GM20431 (cell line): Measurements from ENCODE around the gene RHBDD2.

Experiments used
- in situ Hi-C: fragments of 300-500 bp; cut with MseI, MboI; formaldehyde crosslinking; loops from one replicate; pipeline ENCODE4 v1.15.0; 2020; ENCODE audit warnings: low sequenced_read_pairs; ENCODE audit not compliant: unreplicated experiment

RHBDD2 gene

DNA sequence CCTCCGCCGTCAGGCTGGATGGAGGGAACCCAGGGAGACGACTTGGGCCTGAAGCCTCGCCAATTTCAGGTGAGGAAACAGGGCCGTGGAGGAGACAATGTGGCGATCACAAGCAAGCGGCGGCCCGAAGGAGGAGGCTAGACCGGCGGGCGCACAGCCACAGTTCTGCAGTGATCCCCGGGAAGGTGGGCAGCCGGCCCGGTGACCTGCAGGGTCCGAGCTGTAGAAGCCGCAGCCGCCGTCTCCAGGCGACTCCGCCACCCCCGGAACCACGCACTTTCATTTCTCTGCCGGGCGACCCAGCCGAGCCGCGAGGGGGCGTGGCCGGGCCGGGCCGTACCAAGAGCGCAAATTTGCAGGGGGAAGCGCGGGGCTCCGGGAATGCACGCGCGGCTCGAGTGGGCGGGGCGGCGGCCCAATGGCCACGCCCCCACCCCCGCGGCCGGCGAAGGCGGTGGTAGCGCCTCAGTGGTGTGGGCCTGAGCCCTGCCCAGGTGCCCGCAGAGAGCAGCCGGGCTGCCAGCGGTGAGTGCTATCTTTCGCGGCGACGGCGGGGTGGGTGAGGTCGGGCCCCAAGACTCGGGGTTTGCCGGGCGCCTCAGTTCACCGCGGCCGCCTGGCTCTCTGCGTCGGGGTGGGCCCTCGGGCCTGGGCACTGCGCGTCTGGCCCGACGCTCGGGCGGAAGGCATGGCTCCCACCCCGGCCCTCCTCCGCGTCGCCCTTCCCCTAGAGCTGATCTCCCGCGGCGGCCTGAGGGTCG, 36.0 kb downstream of the RHBDD2 start, which contains the start of gene POR:
TSS of gene POR (plus strand) at position 501 of the 761 bp plus-strand sequence. CDS start 38,847 bp downstream, outside the sequence.
- in situ Hi-C loops = no loop called here

DNA sequence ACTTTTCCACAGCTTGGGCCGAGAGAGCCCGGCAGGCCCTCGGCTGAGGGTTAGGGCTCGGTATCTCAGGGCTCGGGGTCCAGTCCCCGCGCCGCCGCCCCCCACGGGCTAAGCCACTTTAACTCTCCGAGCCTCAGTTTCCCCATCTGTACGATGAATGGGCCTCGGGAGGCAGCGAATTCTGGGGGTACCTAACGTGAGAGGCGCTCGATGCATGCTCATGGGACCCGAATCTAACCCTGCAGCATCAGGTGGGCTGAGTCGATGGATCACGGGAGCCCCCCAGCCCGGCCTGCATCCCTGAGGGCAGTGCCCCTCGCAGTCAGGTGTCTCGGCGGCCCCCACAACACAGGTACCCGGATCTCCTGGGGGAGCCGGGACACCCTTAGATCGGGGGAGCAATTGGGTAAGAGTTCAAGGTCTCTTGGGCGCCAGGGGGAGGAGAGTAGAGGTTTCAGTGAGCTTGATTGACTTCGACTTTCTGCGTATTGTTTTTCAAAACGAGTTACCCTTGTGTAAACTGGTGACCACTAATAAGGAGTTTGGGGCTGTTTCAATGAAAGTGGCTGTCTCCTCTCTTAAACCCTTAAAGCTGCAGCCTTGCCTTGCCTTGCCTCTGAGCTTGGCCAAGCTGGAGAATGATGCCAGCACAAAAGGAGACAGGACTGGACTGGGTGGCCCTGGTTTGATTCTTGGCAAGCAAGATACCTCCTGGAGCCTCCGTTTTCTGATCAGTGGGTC, 36.8 kb downstream of the RHBDD2 start:
- in situ Hi-C loops = no loop called here

DNA sequence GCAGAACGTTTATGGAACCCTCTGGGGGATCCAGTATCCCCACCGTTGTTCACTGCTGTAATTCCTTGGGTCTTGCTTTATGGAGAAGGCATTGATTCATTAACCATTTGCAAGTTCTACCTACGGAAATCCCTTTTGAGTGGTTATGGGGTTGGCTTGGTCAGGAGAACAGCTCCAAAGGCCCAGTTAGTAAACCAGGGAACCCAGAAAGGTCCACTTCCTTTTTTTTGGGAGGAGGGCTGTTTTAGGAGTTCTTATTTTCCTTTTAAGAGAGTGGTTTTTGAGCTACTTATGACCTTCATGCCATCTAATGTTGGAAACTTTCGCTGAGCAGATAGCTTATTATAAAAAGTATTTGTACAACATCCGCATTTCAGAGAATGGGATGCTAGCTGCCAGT, 37.4 kb downstream of the RHBDD2 start:
- in situ Hi-C loops = no loop called here

DNA sequence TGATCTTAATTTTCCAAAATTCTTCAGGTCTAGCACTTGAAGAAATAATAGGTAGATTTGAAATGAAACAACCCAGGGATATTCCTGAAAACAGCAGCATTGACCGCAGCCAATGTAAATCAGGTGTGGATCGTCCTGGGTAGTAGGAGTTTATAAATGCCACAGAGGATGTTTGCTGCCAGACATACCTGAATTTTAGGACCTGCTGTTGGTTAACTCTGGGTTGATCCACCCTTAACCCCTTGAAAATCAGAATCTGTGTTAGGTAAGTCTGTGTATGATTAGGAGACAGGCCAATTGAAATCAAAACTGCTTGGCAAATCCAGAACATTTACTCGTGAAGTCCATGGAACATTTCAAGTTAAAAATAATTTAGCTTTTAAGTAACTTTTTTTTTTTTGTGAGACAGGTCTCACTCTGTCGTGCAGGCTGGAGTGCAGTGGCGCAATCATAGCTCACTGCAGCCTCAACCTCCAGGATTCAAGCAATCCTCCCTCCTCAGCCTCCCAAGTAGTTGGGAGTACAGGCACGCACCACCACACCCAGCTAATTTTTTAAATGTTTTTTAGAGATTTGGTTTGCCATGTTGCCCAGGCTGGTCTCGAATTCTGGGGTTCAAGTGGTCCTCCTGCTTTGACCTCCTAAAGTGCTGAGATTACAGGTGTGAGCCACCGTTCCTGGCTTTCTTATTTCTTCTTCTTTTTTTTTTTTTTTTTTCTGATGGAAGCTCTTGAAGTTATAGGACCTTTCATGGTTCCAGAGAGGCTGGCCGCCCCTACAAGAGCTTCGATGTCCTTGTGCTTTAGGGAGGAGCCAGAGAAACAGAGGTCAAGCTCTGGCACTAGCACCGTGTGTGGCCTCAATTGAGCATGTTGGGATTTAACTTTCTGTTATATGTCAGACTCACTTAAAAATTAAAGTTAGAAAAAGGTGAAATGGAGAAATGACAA, 38.1 kb downstream of the RHBDD2 start:
- in situ Hi-C loops = no loop called here

DNA sequence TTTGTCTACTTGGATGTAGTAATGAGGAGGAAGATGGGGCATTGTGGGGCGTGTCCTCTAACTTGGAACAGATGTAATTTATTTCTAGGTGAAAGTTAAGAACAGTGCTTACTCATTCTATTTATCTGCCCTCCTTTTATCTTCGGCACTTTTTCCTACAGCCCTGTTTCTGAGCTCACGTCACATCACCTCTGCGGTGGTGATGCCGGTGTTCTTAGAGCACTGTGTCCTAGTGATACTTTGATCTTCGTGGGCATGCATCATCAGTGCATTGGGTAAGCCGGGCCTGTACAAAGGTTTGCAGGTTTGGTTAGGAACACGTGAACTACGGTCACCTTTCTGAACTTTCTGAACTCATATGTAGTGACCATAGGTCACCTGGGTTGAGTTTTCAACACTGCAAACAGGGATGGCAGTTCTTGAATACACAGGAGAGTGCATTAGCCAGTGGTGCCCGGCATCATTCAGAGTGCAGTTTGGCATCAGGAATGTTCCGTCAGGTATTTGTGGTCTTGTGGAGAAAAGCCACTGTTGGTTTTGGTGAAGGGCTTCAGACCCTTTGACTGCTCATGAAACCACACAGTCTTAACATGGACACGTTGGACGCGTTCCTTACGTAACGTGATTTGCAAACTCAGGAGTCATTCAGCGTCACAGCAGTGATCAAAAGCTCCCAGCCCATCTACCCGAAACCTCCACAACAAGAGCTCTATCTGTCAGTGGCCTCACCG, 41.8 kb downstream of the RHBDD2 start:
- in situ Hi-C loops = no loop called here

DNA sequence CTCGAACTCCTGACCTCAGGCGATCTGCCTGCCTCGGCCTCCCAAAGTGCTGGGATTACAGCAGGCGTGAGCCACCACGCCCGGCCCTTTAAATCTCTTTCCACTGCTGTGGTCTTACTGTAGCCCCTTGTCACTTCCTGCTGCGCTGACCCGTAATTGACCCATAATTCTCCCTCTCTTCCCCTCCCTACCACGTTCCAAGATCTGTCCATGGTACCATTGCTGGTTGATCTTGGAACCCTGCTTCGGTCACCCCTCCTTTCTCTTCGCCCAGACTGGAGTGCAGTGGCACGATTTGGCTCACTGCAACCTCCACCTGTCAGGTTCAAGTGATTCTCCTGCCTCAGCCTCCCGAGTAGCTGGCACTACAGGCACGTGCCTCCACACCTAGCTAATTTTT, 42.6 kb downstream of the RHBDD2 start:
- in situ Hi-C loops = no loop called here

DNA sequence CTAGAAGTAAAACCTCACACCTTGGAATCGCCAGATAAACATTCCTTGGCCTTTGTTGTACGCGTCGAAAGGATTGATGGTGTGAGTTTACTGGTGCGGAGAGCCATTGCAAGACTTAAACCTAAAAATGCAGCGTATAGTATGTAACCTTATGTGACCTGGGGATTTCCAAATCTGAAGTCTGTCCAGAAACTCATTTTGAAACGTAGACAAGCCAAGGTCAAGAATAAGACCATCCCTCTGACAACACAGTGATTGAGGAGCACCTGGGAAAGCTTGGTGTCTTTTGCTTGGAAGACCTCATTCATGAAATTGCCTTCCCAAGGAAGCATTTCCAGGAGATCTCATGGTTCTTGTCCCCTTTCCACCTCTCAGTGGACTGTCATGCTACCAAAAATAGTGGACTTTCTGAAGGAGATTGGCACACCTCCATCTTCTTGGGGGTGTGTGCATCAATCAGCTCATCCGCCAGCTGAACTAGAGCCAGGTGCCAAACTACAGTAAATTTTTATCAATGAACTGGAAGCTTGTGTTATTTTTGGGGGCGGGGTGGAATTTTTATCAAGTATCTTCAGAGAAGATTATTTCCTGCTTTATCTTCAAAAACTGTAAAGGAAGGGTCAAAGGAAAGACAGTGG, 44.3 kb downstream of the RHBDD2 start:
- in situ Hi-C loops = no loop called here

DNA sequence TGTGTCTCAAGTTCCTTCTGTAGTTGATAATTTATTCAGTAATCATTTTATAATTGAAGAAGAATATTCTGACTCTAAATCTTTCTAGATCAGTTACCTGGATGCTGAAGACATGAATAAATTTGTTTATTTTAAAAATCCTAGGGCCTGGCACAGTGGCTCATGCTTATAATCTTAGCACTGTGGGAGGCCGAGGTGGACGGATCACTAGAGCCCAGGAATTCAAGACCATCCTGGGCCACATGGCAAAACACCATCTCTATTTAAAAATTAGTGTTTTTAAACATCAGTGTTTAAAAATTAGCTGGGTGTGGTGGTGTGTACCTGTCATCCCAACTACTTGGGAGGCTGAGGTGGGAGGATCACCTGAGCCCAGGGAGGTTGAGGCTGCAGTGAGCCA, 45.4 kb downstream of the RHBDD2 start:
- in situ Hi-C loops = no loop called here

DNA sequence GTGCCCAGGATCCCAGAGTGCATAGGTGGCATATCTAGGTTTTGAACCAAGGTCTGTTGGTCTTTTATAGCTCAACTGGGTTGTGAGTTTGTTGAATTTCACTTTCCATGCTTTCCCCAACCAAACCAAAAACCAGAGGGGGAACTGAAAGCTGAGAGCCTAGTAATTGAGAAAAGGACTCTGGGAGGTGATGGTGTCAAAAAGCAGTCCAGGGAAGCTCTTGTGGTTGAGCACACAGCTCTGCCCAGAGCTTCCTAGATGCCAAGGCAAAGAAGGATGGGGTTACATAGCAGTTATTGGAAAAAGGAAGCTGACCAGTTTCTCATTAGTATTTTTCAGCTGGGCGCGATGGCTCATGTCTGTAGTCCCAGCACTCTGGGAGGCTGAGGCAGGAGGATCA, 46.1 kb downstream of the RHBDD2 start:
- in situ Hi-C loops = no loop called here

DNA sequence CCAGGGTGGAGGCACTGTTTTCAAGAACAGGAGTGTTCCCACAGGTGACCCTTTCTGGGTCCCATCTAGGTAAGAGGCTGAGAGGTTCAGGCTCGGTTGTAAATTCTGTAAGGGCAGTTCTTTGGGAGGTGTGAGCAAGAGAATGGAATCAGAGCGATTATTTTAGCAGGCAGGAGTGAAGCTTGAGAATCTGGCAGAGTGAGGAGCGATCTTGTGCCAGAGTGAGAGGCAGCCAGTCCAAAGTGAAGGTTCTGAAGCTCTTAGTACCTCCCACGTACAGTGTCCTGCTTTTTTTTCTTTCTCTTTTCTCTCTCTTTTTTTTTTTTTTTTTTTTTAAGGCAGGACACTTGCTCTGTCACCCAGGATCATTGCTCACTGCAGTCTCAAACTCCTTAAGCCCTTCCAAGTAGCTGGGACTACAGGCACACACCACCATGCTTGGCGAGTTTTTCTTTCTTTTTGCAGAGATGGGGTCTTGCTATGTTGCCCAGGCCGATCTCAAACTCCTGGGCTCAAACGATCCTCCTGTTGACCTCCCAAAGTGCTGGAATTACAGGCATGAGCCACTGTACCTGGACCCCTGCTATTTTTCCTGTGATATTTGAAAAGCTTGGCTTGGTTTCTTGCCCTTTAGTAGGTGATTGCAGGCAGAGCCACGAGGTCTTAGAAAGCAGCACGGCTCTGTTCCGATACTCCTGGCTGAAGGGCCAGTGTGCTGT, 47.0 kb downstream of the RHBDD2 start:
- in situ Hi-C loops = no loop called here

DNA sequence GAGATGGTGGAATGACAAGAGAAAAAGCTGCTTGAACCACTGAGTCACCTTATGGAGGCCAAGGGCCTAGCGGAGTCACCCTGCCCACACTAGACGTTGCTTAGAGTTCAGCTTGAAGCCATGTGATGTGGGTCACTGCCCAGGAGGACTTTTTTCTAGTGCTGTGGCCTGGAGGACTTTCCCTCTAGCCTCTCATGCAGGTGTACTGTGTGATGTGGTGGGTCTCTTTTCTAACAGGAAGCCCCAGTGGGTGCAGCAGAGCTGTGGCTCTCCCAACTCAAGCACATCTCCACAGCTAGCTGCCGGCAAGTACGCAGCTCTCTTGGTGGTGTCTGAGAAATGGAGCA, 49.7 kb downstream of the RHBDD2 start:
- in situ Hi-C loops = no loop called here

DNA sequence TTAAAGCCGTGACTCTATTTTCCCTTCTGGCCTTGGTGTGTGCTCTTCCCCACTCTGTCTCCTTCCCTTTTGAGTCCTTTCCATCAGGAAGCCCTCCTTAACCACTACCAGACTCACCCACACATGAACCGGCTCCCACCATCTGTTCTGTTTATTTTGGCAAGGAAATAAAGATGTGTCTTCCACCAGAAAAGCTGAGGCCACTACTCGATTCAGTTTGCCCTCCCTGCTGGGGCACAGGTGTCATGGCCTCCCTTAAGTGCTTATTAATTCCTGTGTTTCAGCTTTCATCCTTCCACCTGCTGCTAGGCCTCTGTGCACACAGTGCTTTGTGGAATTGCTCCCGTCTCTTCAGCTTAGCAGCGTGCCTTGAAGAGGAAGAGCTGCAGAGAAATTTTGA, 52.8 kb downstream of the RHBDD2 start:
- in situ Hi-C loops = no loop called here

DNA sequence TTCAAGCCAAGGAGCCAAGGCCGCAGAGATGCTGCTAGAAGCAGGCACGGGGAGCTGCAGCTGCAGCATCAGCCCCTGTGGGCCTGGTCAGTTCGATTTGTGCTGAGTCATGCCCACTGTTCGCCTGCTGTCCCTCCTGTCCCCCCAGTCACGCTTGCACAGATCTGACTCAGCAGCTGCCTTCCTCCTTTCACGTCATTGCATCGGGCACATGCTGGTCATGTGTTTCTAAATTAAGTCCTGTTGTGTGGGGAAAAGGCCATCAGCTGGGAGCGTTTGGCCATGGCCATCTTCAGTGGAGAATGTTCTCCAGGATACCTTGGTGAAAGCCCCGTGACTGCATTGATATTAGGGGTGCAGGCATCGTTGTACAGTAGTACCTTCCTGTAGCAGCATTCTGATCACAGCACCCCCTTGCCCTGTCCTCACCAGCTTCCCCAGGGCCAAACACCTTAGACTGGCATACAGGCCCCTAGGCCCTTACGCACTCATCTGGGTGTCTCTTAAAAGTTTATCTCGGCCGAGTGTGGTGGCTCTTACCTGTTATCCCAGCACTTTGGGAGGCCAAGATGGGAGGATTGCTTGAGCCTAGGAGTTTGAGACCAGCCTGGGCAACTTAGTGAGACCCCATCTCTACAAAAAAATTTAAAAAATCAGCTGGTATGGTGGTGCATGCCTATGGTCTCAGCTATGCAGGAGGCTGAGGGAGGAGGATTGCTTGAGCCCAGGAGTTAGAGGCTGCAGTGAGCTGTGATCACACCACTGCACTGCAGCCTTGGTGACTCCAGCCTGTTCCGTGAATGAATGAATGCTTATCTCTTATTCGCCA, 59.3 kb downstream of the RHBDD2 start:
- in situ Hi-C loops = no loop called here
